A673 (cell line): ENCODE measurements around the gene NFXL1.

Experiments used
- EZH2 ChIP-seq: fragments of 200-600 bp; sonication (generic); IDR thresholded peaks from 2 replicates; pipeline ENCODE4 v1.6.1; 2017; ENCODE audit warnings: borderline replicate concordance, low read depth, mild to moderate bottlenecking, mixed read lengths, antibody characterized with exemption, low read length; ENCODE audit not compliant: poor library complexity, severe bottlenecking
- TF ChIP-seq, protein P1 (sequence below): fragments of 300-800, 200-600 bp; sonication (generic); conservative IDR thresholded peaks from 2 replicates; pipeline ENCODE4 v1.5.1; 2017; ENCODE audit warnings: low read depth, mild to moderate bottlenecking, antibody characterized with exemption, low read length, moderate library complexity, mixed read lengths

DNA sequence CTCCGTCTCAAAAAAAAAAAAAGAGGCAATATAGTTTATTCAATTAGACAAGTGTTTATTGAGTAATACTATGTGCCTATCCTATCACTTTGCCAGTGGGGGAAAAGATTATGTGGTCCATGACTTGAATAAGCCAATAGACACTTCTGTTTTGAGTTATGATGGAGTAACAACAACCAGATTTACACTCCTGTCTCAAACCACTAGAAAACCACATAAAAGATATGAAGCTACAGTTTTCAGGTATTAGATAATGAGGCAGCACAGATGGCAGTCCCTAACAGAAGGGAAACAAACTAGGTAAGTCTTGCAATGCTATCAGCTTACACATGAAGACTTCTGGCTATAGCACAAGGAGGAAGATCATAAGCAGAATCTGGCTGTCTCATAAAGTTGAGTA lies 22.5 kb downstream of the NFXL1 start:
- TF ChIP-seq EZH2 = no peak
- TF ChIP-seq, protein P1, sequence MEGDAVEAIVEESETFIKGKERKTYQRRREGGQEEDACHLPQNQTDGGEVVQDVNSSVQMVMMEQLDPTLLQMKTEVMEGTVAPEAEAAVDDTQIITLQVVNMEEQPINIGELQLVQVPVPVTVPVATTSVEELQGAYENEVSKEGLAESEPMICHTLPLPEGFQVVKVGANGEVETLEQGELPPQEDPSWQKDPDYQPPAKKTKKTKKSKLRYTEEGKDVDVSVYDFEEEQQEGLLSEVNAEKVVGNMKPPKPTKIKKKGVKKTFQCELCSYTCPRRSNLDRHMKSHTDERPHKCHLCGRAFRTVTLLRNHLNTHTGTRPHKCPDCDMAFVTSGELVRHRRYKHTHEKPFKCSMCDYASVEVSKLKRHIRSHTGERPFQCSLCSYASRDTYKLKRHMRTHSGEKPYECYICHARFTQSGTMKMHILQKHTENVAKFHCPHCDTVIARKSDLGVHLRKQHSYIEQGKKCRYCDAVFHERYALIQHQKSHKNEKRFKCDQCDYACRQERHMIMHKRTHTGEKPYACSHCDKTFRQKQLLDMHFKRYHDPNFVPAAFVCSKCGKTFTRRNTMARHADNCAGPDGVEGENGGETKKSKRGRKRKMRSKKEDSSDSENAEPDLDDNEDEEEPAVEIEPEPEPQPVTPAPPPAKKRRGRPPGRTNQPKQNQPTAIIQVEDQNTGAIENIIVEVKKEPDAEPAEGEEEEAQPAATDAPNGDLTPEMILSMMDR = no peak
